GM21423 (cell line): Measurements from ENCODE around the gene KRT8.
A peak's percentile ranks its signal among the peaks of the same experiment; 100 is the strongest.
"Not testable (repeated sequence)": the region's sequence is repeated elsewhere in the genome, so short reads cannot be mapped to it uniquely, and the experiment has no call there.

Source experiments
- ATAC-seq: cut with Tn5 transposase; IDR thresholded peaks from one replicate; pipeline ENCODE4 v1.9.1; 2021; ENCODE audit warnings: mild to moderate bottlenecking, moderate library complexity; ENCODE audit not compliant: unreplicated experiment

Gene KRT8

DNA sequence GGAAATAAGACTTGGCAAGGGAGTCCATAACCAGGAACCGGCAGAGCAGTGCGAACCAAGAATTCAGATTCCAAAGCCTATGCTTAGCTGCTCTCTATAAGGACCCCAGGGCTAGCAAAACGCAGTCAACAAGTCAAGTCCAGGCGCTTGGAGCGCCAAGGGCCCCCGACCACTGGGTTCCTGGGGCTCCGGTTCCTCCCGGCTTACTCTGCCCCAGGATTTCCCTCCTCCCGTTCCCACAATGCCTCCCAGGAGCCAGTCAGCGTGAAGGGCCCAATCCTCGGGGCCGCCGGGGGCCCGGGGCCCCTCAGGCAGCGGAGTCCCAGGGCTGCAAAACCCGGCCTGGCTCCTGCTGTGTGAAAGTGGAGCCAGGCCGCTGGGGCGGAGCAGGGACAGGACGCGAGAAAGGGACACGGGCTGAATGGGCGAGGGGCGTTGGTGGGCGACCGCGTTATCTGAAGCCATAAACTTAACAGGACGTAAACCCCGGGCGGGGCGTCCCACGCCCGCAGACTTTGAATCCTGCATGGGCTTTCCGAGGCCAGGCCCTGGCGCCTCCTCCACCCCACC lies 1.5 kb downstream of the KRT8 start:
- no peak for ATAC-seq

DNA sequence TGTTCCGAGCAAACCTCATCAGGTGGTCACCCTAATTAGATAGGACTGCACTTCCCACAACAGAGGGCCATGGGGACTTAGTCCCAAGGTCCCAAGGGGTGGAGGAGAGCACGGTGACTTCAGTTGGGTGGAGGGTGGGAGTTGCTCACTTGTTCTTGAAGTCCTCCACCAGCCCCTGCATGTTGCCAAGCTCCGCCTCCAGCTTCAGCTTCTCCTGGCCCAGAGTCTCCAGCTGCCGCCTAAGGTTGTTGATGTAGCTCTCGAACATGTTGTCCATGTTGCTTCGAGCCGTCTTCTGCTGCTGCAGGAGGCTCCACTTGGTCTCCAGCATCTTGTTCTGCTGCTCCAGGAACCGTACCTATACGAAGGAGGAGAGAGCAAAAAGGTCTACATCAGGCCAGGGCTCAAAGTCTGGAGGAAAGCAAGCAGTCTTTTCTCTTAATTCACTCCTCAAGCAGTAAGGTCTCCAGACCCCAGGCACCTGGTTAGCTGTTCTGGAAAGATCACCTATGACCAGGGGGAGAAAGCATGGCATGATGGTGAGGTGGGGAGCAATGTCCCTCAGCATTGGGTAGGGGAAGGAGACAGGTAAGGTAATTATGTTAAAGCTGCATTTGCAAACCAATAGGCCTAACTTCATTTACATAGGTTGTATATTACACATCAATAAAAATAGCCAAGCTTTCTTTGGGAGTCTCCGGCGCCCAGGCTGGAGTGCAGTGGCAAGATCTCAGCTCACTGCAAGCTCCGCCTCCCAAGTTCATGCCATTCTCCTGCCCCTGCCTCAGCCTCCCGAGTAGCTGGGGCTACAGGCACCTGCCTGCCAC lies 2.9 kb downstream of the KRT8 start:
- no peak for ATAC-seq

DNA sequence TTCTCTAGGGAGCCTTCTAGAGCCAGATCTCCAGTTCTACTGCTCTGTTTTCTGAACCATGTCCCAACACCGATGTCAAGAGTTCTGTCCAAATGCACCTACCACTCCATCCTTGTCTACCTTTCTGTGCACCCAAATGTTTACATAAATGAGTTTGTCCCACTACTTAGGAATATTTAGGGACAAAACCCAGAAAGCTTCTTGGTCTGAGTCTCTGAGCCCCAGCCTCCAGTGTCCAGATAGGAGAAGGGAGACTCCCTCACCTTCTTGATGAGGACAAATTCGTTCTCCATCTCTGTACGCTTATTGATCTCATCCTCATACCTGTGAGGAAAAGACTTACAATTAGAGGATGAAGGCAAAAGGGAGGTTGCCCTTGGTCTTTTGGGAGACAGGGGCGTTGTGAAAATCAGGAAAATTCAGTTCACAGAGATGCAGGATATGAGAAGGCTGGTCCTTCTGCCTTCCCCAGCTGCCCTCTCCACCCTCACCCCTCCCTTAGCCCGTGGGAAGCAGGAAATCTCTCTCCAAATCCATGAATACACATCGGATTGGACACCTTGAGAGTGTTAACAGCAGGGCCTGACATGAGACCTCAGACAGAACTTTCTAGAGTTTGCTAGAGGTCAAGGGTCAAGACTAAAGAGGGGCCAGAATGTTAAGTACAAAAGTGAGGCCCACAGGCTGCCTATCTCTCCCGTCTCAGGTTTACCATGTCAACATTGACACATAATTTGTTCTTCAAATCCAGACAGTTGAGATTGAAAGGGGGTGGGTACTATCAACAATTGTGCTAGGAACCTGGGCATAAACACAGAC lies 3.8 kb downstream of the KRT8 start:
- ATAC-seq, result no peak

DNA sequence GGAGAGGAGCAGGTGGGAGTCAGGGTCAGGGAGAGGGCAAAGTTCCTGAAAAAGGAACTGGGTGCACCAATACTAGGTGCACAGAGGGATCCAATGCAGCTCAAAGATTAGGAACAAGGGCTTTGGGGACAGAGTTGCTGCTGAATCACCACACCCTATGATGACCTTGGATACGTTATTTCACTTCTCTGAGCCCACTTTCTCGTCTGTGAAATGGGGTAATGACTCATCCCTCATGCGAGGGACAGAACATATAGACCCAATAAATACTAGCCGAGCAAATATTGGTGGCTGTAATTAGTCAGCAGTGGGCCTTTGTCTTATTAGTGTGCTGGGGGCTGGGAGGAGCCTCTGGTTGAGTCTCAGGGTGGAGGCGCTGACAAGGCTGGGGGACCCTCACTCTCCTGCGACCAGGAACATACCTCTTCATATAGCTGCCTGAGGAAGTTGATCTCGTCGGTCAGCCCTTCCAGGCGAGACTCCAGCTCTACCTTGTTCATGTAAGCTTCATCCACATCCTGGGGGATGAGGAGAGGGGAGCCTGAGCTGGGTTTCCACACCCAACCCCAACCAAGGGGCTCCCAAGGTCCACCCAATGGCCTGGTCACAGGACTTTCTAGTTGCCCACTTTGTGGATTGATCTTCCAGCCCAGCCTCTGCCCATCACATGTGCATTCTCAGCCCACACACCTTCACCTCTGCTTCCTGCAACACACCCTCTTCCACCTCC lies 4.5 kb downstream of the KRT8 start:
- no peak for ATAC-seq

DNA sequence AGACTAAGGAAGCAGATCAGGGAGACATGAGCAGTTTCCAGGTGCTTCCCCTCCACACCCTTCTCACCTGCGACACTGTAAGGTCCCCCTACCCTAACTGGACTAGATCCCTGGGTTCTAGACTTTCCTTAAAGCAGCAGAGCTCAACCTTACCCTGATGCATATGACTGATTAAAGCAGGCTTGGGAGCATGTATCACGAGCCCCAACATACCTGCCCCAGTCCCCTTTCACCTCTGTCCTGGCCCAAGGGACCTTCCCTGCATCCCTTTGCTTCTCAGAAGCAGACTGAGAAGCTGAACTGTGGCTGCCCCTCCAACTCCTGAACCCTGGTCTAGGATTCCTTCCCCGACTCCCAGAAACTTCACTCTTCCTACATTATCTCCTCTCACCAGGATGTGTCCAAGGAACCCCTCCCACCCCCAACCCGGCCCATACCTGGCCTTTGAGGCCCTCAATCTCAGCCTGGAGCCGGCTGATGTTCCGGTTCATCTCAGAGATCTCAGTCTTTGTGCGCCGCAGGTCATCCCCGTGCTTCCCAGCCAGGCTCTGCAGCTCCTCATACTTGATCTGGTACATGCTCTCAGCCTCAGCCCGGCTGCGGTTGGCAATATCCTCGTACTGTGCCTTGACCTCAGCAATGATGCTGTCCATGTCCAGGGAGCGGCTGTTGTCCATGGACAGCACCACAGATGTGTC lies 5.4 kb downstream of the KRT8 start:
- ATAC-seq, result no peak

DNA sequence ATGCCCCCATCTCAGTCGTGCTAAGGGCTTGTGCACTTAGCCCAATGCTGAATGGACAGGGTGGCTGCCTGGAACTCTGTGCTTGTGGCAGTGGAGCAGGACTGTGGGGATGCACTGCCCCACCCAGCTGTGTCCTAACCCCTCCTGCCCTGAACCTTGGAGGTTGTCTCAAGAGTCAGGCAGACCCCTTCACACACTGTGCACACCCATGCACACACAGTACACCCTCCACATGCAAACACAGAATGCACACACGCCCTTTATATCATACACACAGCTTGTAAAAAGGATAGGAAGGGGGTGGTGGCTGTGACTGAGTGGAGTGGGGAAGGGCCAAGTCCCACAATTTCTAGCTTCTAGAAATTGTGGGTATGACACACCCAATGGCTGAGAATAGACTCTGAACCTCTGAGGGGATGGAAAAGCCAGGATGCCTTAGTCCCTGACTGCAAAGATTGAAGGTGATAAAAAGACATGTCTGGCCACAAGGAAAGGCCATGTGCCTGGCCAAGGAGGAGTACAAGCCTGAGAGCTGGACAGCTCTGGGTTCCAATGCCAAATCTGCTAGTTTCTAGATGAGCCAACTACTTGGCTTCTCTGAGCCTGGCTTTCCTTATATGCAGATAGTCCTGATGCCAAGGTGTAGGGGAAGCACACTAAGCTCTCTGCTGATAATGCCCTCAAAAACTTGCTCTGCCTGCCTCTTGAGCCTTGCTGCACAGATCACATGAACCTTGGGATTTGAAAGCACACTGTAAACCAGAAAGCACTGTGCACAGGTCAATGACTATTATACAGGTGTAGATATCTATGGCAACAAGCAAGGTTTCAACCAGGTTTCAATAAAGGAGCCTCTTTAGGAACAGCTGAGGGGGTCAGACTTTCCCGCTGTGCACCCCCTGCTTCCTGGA lies 8.4 kb downstream of the KRT8 start:
- ATAC-seq, result no peak

DNA sequence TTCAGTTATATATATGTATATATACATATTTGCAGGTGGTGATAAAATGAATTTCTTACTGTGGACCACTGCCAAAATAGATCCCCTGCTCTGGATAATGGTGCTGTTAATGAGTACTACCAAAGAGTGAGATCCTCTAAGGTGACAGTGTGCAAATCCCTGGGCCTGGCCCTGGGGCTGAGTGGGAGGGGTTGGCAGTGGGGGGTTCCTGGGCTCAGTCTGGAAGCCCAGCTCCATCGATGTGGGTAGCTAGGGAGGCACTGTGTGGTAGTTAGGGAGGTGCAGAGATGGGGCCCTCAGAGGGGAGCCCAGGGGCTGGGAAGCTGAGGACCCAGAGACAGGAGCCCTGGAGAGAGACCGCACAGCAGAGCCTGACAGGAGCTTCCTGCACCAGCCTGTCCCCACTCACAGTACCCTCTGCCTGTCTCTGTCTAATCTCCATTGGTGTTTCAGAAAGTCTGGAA lies 9.1 kb downstream of the KRT8 start:
- ATAC-seq, result no peak

DNA sequence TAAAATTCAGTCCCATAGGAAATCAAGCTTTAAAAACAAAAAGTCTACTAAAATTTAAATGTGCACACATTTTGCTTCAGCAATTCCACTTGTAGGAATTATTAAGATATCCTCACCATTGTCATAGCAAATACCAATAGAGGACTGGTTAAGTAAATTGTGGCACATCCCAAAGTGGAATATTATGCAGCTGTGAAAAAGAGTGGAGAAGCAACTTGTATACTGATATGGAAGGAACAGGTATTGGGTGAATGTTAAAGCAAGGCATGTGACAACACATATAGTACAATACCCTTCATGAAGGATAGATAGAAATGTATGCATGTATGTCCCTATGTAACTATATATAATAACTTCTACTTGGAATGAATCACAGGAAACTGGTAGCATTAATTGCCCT lies 11.9 kb downstream of the KRT8 start:
- ATAC-seq, result no peak

DNA sequence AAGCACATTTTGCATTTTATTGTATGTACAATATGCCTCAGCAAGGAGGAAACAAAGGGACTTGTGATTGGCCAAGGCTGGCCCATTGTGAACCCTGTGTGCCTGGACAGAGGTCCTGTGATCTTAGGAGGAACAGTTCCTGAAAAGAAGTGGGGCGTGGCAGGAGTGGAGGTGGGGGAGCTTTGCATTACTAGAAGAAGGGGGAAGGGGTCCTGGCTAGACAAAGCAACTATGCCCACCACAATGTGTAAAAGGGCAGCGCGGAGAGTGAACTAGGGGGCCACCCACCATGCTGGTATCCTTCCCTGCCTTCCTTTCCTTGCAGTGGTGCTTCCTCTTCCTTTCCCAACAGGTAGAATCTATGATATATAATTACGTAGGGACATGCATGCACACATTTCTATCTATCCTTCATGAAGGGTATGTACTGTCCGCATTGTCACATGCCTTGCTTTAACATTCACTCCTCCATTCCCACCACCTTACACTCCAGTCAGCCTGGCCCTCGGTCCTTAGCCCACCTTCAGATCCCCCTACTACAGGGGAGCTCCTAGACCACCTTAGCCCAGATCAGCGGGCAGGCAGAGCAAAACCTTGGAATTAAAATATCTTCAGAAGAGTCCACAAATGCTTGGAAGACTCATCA lies 12.5 kb downstream of the KRT8 start:
- ATAC-seq, result no peak

DNA sequence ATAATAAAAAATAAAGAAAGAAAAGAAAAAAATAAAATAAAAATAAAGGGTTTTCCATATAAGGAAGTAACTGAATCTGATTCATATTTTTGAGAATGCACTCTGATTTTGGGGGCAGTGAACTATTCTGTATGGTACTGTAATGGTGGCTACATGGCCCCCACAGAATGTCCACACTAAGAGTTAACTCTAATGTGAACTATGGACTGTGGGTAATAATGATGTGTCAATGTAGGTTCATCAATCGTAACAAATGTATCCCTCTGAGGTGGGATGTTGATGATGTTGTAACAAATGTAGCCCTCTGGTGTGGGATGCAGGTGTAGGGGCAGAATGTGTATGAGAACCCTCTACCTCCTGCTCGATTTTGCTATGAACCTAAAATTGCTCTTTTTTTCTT lies 13.8 kb downstream of the KRT8 start:
- ATAC-seq, result no peak

DNA sequence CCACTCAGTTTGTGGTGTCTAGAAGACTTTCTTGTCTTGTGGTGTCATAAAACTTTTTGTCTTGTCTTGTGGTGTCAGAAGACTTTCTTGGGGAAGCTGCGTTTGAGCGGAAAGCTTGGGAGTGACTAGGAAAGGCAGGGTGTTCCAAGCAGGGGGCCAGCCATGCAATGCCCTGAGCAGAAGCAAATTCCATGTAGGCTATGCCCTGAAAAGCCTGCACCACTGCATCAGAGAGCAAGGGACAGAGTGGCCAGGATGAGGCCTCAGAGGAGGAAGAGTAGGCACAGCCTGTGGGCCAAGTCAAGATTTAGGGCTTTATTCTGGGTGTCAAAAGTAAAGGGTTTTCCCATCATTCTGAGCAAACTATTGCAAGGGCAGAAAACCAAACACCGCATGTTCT lies 14.5 kb downstream of the KRT8 start:
- no peak for ATAC-seq

DNA sequence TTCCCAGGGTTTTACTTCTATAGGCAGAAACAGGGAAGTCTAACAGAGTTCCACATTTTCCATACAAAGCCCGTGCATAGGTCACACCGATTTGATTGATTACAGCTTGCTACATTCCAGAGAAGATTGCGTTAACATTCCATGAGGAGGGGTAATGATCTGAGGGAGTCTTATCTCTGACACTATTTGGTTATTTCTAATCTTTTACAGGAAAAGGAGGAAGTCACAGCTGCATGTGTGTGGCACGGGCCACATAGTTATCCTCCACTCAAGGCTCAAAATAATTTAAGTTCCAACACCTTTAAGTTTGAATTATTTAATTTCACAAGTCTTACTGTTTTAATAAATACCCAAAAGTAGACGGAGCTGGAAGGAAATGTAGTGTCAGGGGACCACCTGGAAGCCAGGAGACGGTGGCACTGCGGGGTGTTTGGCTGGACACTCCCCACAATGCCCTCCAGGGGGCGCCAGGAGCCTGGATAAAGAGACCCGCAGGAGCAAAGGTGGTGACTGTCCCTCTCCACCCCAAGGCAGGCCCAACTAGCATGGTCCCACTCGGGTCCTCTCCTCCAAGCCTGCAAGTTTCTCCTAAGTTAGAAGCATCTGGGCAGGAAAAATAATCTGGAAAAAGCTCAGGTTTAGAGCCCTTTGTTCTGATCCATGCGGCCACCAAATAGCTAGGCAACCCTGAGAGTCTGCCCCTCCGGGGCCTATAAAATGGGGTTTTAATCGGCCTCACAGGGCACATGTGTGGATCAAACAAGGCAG lies 20.2 kb downstream of the KRT8 start:
- ATAC-seq, result no peak

DNA sequence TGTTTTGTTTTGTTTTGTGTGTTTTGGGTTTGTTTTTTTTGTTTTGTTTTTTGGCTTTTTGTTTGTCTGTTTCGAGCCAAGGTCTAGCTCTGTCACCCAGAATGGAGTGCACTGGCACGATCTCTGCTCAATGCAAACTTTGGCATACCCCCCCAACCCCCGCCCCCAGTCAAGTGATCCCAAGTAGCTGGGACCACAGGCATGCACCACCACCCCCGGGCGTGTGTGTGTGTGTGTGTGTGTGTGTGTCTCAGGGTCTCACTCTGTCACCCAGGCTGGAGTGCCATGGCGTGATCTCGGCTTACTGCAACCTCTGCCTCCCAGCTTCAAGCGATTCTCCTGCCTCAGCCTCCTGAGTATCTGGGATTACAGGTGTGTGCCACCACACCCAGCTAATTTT lies 24.4 kb downstream of the KRT8 start:
- ATAC-seq, result not testable (repeated sequence)

DNA sequence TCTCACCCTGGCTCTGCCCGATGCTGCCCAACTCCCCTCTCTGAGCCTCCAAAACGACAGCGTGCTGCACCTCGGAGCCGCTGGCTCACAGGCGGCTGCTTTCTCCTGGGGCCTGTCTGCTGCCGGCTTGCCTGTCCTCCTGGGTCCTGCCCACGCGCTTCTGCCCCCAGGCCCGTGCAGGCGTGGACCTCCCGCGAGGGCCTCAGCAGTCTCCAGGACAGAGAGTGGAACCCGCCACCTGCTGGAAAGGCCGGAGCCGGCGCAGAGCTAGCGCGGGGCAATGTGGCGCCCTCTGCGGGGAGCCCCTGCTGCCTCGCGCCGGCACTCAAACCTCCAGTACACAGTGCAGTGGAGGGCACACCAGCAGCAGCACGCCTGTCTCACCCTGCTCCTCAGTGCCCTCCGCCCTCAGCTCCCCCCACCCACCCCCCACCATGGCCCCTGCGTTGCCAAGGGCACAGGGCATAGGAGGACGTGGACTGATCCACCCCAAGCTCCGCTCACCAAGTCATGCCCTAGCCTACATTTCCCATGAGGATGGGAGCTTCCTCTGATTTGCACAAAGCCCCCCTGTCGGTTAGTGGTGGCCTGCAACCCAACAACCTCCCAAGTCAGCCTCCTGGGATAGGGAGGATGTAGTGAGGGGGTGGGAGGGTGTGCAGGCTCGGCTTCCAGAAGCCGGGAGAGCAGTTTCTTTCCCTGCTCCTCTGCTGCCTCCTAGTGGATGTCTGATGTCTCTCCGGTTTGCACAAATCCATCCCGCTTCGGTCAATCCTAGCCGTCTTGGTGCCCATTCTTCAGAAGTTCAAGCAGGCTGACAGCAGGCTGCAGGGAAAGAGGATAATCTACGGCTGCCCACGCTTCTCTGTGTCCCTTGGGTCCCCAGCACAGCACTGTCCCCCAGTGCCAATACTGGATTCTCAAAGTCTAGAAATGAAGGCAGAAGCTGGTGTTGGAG lies 25.2 kb downstream of the KRT8 start:
- ATAC-seq, result peak; percentile 58

DNA sequence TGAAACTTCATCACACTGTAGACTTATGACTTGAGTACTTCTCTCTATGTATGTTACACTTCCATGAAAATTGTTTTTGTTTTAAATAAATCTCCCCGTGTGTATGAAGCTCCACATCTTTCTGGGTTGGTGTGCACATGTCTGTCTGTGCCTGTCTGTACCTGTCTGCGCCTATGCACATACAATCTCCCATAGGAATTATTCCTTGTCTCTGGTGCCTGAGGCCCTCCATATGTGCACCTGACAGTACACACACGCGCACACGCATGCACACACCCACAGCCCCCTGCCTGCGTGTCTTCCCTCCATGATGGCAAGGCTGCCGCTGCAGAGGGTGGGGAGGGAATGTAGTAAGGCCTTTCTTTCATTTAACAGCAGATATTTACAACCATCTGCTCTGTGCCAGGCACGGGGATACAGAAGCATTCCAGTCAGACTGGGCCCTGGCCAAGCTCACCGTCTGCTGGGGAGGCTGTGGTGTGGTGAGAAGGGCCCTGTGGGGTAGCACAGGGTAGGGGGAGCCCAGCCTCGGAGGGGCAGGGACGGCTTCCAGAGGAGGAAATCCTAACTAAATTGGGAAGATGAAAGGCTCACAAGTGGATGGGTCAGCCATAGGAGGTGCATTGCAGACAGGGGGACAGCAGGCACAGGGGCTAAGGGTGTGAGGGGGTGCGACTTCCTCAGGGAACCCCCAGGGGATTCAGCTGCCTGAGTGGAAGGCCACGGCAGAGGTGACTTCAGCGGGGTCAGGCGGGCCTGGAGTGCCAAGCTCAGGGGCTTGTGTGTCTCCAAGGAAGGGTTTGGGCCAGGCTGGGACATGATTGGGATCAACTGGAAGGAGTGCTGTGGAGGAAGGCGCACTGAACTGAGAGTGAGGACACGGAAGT lies 26.1 kb downstream of the KRT8 start:
- no peak for ATAC-seq

DNA sequence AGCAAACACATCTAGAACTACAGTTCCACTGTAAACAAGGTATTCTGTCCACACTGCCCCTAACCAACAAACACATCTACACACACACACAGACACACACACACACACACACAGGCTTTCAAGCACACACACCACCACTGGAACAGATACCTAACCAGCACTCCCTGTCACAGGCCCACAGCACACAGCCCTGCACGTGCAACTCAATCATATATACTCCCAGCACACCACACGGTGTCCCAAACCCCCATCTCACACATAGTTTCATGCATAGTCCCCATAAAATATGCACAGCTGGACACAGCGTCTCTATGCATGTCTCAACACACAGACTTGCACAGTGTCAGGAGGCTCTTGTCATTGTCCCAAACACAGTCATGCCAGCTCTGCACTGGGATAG lies 27.6 kb downstream of the KRT8 start:
- no peak for ATAC-seq
